IMR-90 (cell line): Measurements from ENCODE around the gene CISTR. TPM values are rescaled to one million over a fixed set of nuclear protein-coding genes. Genes with fewer than 3 reads are reported as not detected.

ENCODE experiments used
- ATAC-seq: fragments of 200-7000 bp; cut with Tn5 transposase; 2 replicates; pipeline ENCODE4 v1.9.1; 2020; ENCODE audit warnings: low read depth, mild to moderate bottlenecking, moderate library complexity
- BruUV-seq: library from RNA; stranded (reverse); fragments of 400-500 nt; replicated peaks from 2 replicates; lab custom pipeline; 2021; lab: Mats Ljungman, UMichigan
- CTCF ChIA-PET: fragments of 300-600 bp; formaldehyde crosslinking; extraction: SDS; loops from one replicate; lab custom pipeline; 2021; ENCODE audit warnings: antibody characterized with exemption; lab: Yijun Ruan, JAX
- POLR2A ChIA-PET: fragments of 300-600 bp; sonication (Branson Sonifier 250); formaldehyde crosslinking; loops from one replicate; lab custom pipeline; 2022; ENCODE audit warnings: antibody characterized with exemption; ENCODE audit not compliant: unreplicated experiment; lab: Charles Lee
- DNase-seq: peaks from one replicate; pipeline ENCODE4 v3.0.0; 2013
- H2AFZ ChIP-seq: replicated peaks from 2 replicates; pipeline ENCODE3; 2013; ENCODE audit warnings: low read length, mild to moderate bottlenecking; ENCODE audit not compliant: poor library complexity
- H2AK5ac ChIP-seq: 2 replicates; pipeline ENCODE4 v1.6.1; 2013; ENCODE audit warnings: low read depth, low read length, inconsistent platforms
- H2AK9ac ChIP-seq: replicated peaks from 2 replicates; pipeline ENCODE3; 2013; ENCODE audit warnings: mild to moderate bottlenecking, low read depth, low read length, moderate library complexity; ENCODE audit not compliant: poor library complexity
- H2BK120ac ChIP-seq: 2 replicates; pipeline ENCODE4 v1.6.1; 2013; ENCODE audit warnings: low read depth, low read length, inconsistent platforms
- H2BK15ac ChIP-seq: 3 replicates; pipeline ENCODE4 v1.6.1; 2013; ENCODE audit warnings: low read depth, low read length, inconsistent platforms
- H2BK20ac ChIP-seq: 2 replicates; pipeline ENCODE4 v1.6.1; 2013; ENCODE audit warnings: low read depth, mild to moderate bottlenecking, inconsistent platforms, low read length, moderate library complexity
- H2BK5ac ChIP-seq: 2 replicates; pipeline ENCODE4 v1.6.1; 2013; ENCODE audit warnings: mild to moderate bottlenecking, low read depth, low read length, inconsistent platforms; ENCODE audit not compliant: poor library complexity, severe bottlenecking
- H3K14ac ChIP-seq: replicated peaks from 2 replicates; pipeline ENCODE4 v1.6.1; 2013; ENCODE audit warnings: low read depth, low read length, inconsistent platforms
- H3K18ac ChIP-seq: 2 replicates; pipeline ENCODE4 v1.6.1; 2013; ENCODE audit warnings: low read depth, low read length, control low read depth
- H3K23ac ChIP-seq: 2 replicates; pipeline ENCODE4 v1.6.1; 2013; ENCODE audit warnings: low read depth, low read length, inconsistent platforms
- H3K27ac ChIP-seq: 2 replicates; pipeline ENCODE4 v1.5.1; 2013; ENCODE audit warnings: mild to moderate bottlenecking, control low read depth, low read length; ENCODE audit not compliant: insufficient read depth
- H3K27me3 ChIP-seq: 2 replicates; pipeline ENCODE4 v1.6.1; 2013; ENCODE audit warnings: low read length; ENCODE audit not compliant: control insufficient read depth, insufficient read depth
- H3K36me3 ChIP-seq: 2 replicates; pipeline ENCODE4 v1.6.1; 2013; ENCODE audit warnings: low read length, mixed read lengths; ENCODE audit not compliant: control insufficient read depth, insufficient read depth
- H3K4ac ChIP-seq: 2 replicates; pipeline ENCODE4 v1.6.1; 2013; ENCODE audit warnings: low read depth, low read length, inconsistent platforms
- H3K4me1 ChIP-seq: 2 replicates; pipeline ENCODE4 v1.6.1; 2013; ENCODE audit warnings: low read length, mixed read lengths; ENCODE audit not compliant: control insufficient read depth, insufficient read depth
- H3K4me2 ChIP-seq: 2 replicates; pipeline ENCODE4 v1.6.1; 2013; ENCODE audit warnings: low read depth, mild to moderate bottlenecking, control low read depth, low read length, moderate library complexity
- H3K4me3 ChIP-seq: 2 replicates; pipeline ENCODE4 v1.5.1; 2013; ENCODE audit warnings: low read depth, mild to moderate bottlenecking, control low read depth, low read length, moderate library complexity; ENCODE audit not compliant: insufficient read depth
- H3K56ac ChIP-seq: 2 replicates; pipeline ENCODE4 v1.6.1; 2013; ENCODE audit warnings: low read length, inconsistent platforms; ENCODE audit not compliant: insufficient read depth; ENCODE audit errors: extremely low read depth
- H3K79me1 ChIP-seq, 2 experiments: 2 replicates each; pipeline ENCODE4 v1.6.1; 2013; ENCODE audit warnings: low read length in 2 of 2, inconsistent platforms in 1 of 2, low read depth in 1 of 2
- H3K9ac ChIP-seq: 2 replicates; pipeline ENCODE4 v1.6.1; 2013; ENCODE audit warnings: low read depth, low read length, control low read depth
- H3K9me1 ChIP-seq: 2 replicates; pipeline ENCODE4 v1.6.1; 2013; ENCODE audit warnings: low read length, inconsistent platforms; ENCODE audit not compliant: insufficient read depth
- H3K9me3 ChIP-seq: 2 replicates; pipeline ENCODE4 v1.6.1; 2013; ENCODE audit warnings: low read length; ENCODE audit not compliant: control insufficient read depth, insufficient read depth
- H4K20me1 ChIP-seq: 2 replicates; pipeline ENCODE4 v1.6.1; 2013; ENCODE audit warnings: low read length, inconsistent platforms; ENCODE audit not compliant: insufficient read depth
- H4K5ac ChIP-seq: 2 replicates; pipeline ENCODE4 v1.6.1; 2013; ENCODE audit warnings: mild to moderate bottlenecking, low read depth, low read length, control low read depth
- H4K8ac ChIP-seq, 2 experiments: 2 replicates each; pipeline ENCODE4 v1.6.1; 2013; ENCODE audit warnings: low read depth in 2 of 2, low read length in 2 of 2, control low read depth in 1 of 2, inconsistent platforms in 1 of 2
- H4K91ac ChIP-seq: 2 replicates; pipeline ENCODE4 v1.6.1; 2013; ENCODE audit warnings: low read depth, low read length, inconsistent platforms; ENCODE audit not compliant: insufficient read depth
- BHLHE40 ChIP-seq: fragments of 150-350 bp; IDR thresholded peaks from 2 replicates; pipeline ENCODE4 v1.6.1; 2016; ENCODE audit warnings: mild to moderate bottlenecking, low read depth, low read length
- CEBPB ChIP-seq: IDR thresholded peaks from 2 replicates; pipeline ENCODE4 v1.6.1; 2012; ENCODE audit warnings: low read depth, low read length, improper control_type of control experiment
- CHD1 ChIP-seq: IDR thresholded peaks from 2 replicates; pipeline ENCODE4 v1.6.1; 2012; ENCODE audit warnings: low read depth, low read length, improper control_type of control experiment
- FOS ChIP-seq: fragments of 150-350 bp; IDR thresholded peaks from 2 replicates; pipeline ENCODE4 v1.6.1; 2016; ENCODE audit warnings: low read depth, low read length
- MAFK ChIP-seq: IDR thresholded peaks from 2 replicates; pipeline ENCODE4 v1.6.1; 2012; ENCODE audit warnings: low read depth, low read length, improper control_type of control experiment
- MXI1 ChIP-seq: IDR thresholded peaks from 2 replicates; pipeline ENCODE4 v1.6.1; 2012; ENCODE audit warnings: low read depth, mild to moderate bottlenecking, low read length, moderate library complexity, borderline replicate concordance
- NFE2L2 ChIP-seq: fragments of 150-350 bp; IDR thresholded peaks from 2 replicates; pipeline ENCODE4 v1.6.1; 2016; ENCODE audit warnings: low read depth, mild to moderate bottlenecking, low read length
- RCOR1 ChIP-seq: IDR thresholded peaks from 2 replicates; pipeline ENCODE4 v1.6.1; 2012; ENCODE audit warnings: mild to moderate bottlenecking, low read length, improper control_type of control experiment; ENCODE audit not compliant: insufficient replicate concordance
- RFX5 ChIP-seq: IDR thresholded peaks from 2 replicates; pipeline ENCODE4 v1.8.0; 2012; ENCODE audit warnings: low read depth, mild to moderate bottlenecking, low read length, moderate library complexity
- WGBS, 2 experiments: methylation state at CpG; one replicate each; pipeline versions ENCODE4 v1.1.5 to v1.1.7; 2013; ENCODE audit warnings: missing lambda C conversion rate in 2 of 2; ENCODE audit not compliant: insufficient read length in 1 of 2; ENCODE audit errors: extremely low coverage in 2 of 2; 5-methylcytosine and 5-hydroxymethylcytosine counted together
- dilution Hi-C: fragments of 300-500 bp; cut with HindIII; formaldehyde crosslinking; loops from one replicate; pipeline ENCODE4 v1.14.3; 2018; ENCODE audit warnings: low sequenced_read_pairs; ENCODE audit not compliant: unreplicated experiment
- in situ Hi-C: fragments of 300-500 bp; cut with MboI; formaldehyde crosslinking; loops from 3 replicates; pipeline ENCODE4 v1.14.3; 2019; ENCODE audit warnings: low sequenced_read_pairs, inconsistent platforms, mixed read lengths
- intact Hi-C: fragments of 100-400 bp; cut with micrococcal nuclease; formaldehyde crosslinking; loops from 2 replicates; pipeline ENCODE4 v1.10.0; 2022
- polyA plus RNA-seq, 3 experiments: library from polyadenylated mRNA; depleted of rRNA; stranded (reverse); fragments of >200 nt; gene quantifications; 2 replicates each; pipeline ENCODE4 v1.2.3, GENCODE V29; 2012; ENCODE audit warnings: low replicate concordance in 1 of 3
- total RNA-seq: library from RNA; depleted of rRNA; stranded (reverse); fragments of >200 nt; gene quantifications from 2 replicates; pipeline ENCODE4 v1.2.3, GENCODE V29; 2012
- TF ChIP-seq, protein P1 (sequence below): fragments of 150-350 bp; IDR thresholded peaks from 2 replicates; pipeline ENCODE4 v1.6.1; 2016; ENCODE audit warnings: low read depth, mild to moderate bottlenecking, low read length, moderate library complexity, borderline replicate concordance

The CISTR gene
- total and polyA plus RNA-seq, 2 of the 4 experiments (the other 2 are of a cell fraction), result not detected

GRCh38 chr12:53750812-53751335, 905 bp downstream of the CISTR start:
- H3K9ac ChIP-seq, result no peak overlapping the region
- peaks cover 83% of the 10 kb centered on the region for H3K27me3 ChIP-seq
- WGBS, 2 experiments, result 18% methylated on average over 3 of the region's 36 CpGs; no CpG with 5 or more reads in 1 of the 2 experiments
- H3K9me1 ChIP-seq, result no peaks in the 10 kb centered on the region
- H3K14ac ChIP-seq, result no peak overlapping the region
- ChIA-PET CTCF (no interaction called here), POLR2A (no interaction called here)
- dilution Hi-C loops (no loop called here), intact Hi-C loops (no loop called here), in situ Hi-C loops (no loop called here)
- peak overlapping the region; percentile 22; the same call in 1 of the 2 replicates for H3K4me3 ChIP-seq
- H4K20me1 ChIP-seq, result no peaks in the 10 kb centered on the region
- H3K56ac ChIP-seq, result no peak overlapping the region
- H4K5ac ChIP-seq, result no peak overlapping the region
- H2BK5ac ChIP-seq, result no peak overlapping the region
- BruUV-seq, result no TSS peak
- H2BK20ac ChIP-seq, result no peak overlapping the region
- H3K23ac ChIP-seq, result peak overlapping the region; percentile 86
- DNase-seq (peak; percentile 19), ATAC-seq (no peak)
- no peak for TF ChIP-seq BHLHE40
- TF ChIP-seq FOS, result no peak
- TF ChIP-seq, protein P1, sequence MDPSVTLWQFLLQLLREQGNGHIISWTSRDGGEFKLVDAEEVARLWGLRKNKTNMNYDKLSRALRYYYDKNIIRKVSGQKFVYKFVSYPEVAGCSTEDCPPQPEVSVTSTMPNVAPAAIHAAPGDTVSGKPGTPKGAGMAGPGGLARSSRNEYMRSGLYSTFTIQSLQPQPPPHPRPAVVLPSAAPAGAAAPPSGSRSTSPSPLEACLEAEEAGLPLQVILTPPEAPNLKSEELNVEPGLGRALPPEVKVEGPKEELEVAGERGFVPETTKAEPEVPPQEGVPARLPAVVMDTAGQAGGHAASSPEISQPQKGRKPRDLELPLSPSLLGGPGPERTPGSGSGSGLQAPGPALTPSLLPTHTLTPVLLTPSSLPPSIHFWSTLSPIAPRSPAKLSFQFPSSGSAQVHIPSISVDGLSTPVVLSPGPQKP, result no peak
- TF ChIP-seq RFX5, result no peak
- TF ChIP-seq CHD1, result no peak
- TF ChIP-seq CEBPB, result no peak
- TF ChIP-seq RCOR1, result no peak
- no peak for TF ChIP-seq MAFK
- TF ChIP-seq NFE2L2, result no peak
- no peak for TF ChIP-seq MXI1
- no peak overlapping the region for H3K18ac ChIP-seq
- H3K9me3 ChIP-seq, result peaks cover 2% of the 10 kb centered on the region; the same call in 1 of the 2 replicates
- no peak overlapping the region for H2BK120ac ChIP-seq
- peaks cover 6% of the 10 kb centered on the region for H3K4me1 ChIP-seq
- H4K91ac ChIP-seq, result no peak overlapping the region
- no peak overlapping the region for H2AK5ac ChIP-seq
- H4K8ac ChIP-seq, result no peak overlapping the region
- no peak overlapping the region for H3K4ac ChIP-seq
- H2BK15ac ChIP-seq, result no peak overlapping the region
- H3K27ac ChIP-seq, result no peak overlapping the region
- no peaks in the 10 kb centered on the region for H3K79me1 ChIP-seq
- no peak overlapping the region for H2AK9ac ChIP-seq
- no peak overlapping the region for H2AFZ ChIP-seq
- H3K4me2 ChIP-seq, result peak overlapping the region; percentile 75
- H3K36me3 ChIP-seq, result no peaks in the 10 kb centered on the region
